Cardiac fibroblast (primary cell): Measurements from ENCODE around the gene SCGB3A1.

Experiments
- DNase-seq, 2 donors: peaks; one replicate each; pipeline versions ENCODE4 v3.0.0 to v3.0.0-alpha.2; 2010; ENCODE audit warnings: low read depth in 2 of 2
- H3K4me3 ChIP-seq, 2 donors: replicated peaks in 1 of 2; 1 replicate in 1 of 2; 2 replicates in 1 of 2; pipeline ENCODE4 v1.5.1; 2011; ENCODE audit warnings: low read depth in 2 of 2, low read length in 2 of 2, mild to moderate bottlenecking in 2 of 2, moderate library complexity in 1 of 2
- TF ChIP-seq, protein P1 (sequence below): IDR thresholded peaks from one replicate; pipeline ENCODE4 v1.5.1; 2011; ENCODE audit warnings: low read depth, mild to moderate bottlenecking, low read length, inconsistent platforms

SCGB3A1 gene

DNA sequence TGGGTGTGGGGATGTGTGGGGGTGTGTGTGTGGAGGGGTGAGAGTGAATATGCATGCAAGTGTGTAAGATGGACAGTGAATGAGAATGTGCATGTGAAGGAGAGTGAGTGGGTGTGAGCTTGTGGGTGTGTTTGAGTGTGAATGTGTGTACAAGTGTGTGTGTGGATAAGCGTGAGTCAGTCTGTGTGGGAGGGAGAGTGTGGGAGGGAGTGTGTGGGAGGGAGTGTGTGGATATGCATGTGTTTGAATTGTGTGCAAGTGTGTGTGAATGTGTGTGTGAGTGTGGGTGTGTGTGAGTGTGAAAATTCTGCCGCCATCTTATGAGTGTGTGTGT lies 3.7 kb upstream of the SCGB3A1 start:
- no peak for DNase-seq
- no peak overlapping the region for H3K4me3 ChIP-seq
- TF ChIP-seq, protein P1, sequence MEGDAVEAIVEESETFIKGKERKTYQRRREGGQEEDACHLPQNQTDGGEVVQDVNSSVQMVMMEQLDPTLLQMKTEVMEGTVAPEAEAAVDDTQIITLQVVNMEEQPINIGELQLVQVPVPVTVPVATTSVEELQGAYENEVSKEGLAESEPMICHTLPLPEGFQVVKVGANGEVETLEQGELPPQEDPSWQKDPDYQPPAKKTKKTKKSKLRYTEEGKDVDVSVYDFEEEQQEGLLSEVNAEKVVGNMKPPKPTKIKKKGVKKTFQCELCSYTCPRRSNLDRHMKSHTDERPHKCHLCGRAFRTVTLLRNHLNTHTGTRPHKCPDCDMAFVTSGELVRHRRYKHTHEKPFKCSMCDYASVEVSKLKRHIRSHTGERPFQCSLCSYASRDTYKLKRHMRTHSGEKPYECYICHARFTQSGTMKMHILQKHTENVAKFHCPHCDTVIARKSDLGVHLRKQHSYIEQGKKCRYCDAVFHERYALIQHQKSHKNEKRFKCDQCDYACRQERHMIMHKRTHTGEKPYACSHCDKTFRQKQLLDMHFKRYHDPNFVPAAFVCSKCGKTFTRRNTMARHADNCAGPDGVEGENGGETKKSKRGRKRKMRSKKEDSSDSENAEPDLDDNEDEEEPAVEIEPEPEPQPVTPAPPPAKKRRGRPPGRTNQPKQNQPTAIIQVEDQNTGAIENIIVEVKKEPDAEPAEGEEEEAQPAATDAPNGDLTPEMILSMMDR = no peak

DNA sequence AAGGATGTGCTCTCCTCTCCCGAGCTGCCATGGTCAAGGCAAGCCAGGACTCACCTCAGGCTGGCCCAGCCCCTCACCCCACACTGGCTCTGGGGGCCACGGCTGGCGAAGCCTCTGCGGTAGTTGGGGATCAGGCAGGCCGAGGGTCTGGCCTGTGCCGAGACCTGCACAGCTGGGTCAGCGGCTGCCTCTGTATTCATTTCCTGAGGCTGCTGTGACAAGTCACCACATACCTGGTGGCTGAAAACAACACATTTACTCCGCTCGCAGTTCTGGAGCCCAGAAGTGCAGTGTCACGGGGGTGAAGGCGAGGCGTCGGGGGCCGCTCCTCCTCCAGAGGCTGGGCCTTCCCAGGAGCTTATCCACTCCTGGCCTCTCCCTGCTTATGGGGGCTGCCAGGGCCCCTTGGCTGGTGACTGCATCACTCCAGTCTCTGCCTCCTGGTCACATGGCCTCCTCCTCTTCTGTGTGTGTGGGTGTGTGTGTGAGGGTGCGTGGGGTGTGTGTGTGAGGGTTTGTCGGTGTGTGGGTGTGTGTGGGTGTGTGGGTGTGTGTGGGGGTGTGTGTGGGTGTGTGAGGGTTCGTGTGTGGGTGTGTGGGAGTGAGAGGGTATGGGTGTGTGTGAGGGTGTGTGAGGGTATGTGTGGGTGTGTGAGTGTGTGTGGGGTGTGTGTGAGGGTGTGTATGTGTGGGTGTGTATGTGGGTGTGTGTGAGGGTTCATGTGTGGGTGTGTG lies 3.2 kb upstream of the SCGB3A1 start:
- TF ChIP-seq, protein P1 = no peak
- H3K4me3 ChIP-seq = no peak overlapping the region
- DNase-seq = no peak

DNA sequence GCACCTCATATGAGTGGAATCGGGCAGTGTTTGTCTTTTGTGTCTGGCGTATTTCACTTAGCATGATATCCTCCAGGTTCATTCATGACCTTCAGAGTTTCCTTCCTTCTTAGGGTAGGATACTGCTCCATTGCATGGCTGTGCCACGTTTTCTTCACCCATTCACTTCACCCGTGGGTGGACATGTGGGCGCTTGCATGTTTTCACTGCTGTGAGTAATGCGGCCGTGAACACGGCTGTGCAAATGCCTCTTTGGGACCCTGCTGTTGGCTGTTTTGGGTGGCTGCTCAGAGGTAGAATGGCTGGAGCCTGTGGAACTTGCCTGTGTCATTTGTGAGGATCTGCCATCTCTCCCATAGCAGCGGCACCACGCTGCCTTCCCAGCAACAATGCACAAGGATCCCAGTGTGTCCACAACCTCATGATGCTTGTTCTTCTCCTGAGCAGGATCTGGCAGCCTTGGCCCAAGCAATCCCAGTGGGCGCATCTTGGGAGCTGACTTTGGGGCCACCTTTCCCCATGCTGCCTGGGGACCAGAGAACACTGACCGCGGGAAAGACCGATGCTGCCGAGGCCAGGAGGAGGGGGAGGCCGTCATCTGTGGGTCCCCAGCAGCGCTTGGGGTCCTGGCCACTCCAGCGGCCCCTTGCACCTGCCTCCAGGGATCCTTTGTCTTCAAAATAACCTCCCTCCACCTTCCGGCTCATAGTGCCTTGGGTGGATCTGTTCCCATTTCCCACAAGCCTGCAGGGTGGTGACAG lies 2.3 kb upstream of the SCGB3A1 start:
- H3K4me3 ChIP-seq = no peak overlapping the region
- DNase-seq = no peak
- TF ChIP-seq, protein P1 = no peak

DNA sequence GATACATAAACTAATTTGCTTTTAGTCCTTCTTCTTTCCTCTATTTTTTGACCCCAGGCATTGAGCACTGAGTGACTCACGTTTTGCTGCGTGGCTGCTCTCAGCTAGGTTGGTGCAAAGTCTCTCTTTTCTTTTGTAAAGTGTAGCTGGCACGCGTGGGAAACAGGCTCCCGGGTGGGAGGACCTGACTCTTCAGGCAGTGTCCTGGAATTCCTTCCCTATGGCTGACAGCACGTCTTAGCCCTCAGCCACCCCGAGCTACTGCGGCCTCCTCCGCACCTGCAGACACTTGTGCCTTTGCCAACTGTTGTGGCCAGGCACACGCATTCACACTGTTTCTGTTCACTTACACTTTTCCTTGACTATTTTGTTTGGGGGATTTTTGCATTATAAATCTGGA lies 877 bp upstream of the SCGB3A1 start:
- no peak overlapping the region for H3K4me3 ChIP-seq
- no peak for DNase-seq
- TF ChIP-seq, protein P1 = no peak

DNA sequence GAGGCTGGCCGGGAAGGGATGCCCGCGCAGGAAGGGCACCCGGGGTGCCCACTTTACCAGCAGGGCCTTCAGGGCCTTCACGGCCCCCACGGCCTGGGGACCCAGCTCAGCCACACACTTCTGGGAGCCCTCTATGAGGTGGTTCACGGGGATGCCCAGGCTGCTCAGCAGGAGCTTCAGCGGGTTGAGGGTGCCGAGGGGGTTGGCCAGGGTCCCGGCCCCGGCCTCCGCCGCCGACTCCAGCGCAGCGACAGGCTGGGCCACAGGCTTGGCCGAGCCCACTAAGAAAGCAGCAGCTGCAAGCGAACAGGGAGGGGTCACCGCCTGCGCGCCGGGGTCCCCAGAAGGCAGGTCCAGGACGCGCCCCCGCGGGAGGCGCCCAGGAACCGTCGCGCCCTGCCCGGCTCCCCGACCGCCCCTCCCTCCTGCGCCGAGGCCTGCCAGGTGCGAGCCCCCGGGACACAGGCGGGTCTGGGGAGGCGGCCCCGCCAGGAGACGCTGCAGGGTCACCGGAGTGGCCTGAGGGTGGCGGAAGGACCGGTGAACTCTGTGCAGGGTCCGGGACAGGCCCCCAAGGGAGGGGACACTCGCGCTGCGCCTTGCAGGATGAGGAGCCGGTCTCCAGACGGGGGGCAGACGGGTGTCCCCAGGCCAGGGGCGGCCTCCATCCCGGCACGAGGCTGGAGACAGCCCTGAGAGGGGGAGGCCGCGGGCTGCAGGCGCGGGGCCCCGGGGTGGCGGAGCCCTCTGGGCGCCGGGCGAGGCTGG lies 572 bp downstream of the SCGB3A1 start:
- DNase-seq = no peak
- no peak overlapping the region for H3K4me3 ChIP-seq
- TF ChIP-seq, protein P1 = no peak

DNA sequence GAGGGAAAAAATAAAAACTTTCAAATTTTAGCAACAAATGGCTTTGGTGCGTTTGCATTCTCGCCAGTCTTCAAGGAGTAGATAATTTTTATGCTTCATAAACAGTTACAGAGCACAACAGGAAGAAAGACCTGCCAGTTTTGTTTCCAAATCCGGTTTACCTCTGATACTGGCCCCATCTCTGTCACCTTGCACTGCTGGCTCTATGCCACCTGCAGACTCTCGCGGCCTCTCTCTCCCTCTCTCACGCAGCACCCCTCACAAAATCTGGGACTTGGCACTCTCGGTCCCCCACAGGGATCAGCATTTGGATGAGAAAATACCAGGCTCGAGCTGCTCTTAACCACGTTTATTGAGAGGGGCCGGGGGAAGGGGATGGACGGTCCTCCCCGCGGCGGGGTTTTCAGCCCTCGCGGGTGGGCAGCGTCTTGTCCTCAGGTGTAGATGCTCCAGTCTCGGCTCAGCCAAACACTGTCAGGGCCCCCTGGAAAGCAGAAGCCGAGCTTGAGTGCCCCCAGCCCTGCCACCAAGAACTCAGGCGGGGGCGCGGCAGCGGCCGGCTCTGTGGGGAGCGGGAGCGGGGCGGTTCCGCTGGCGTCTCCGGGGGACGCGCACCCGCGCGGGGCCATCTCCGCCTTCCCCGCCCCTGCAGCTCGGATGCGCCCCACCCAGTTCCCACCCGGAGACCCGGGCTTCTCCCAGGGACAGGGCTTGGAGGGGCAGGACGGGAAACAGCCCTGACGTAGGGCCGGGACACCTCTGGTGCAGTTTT lies 1.3 kb downstream of the SCGB3A1 start:
- TF ChIP-seq, protein P1 = no peak

More for the DNA sequence above, 1.3 kb downstream of the SCGB3A1 start:
- DNase-seq = no peak
- no peak overlapping the region for H3K4me3 ChIP-seq
